Activated naive CD4-positive, alpha-beta T cell treated with anti-CD3 and anti-CD28 coated beads, Interleukin-2, amount 50 U/mL, for 72 hours (primary cell): ENCODE measurements around the gene SYNE1. TPM values are rescaled to one million over a fixed set of nuclear protein-coding genes. Genes with fewer than 3 reads are reported as not detected.
"Not testable (repeated sequence)": the region's sequence is repeated elsewhere in the genome, so short reads cannot be mapped to it uniquely, and the experiment has no call there.

Experiments
- ATAC-seq, 2 donors: fragments of 150-1000 bp; cut with Tn5 transposase; 2 replicates each; pipeline ENCODE4 v1.10.0; 2021; ENCODE audit warnings: mild to moderate bottlenecking in 2 of 2, moderate library complexity in 2 of 2
- DNase-seq, 2 donors: peaks; one replicate each; pipeline ENCODE4 v3.0.0; 2021 to 2022; ENCODE audit warnings: low spot score in 2 of 2
- H3K27ac Mint-ChIP-seq, 2 donors: one replicate each; pipeline ENCODE4 v1.8.0; 2022; ENCODE audit warnings: mild to moderate bottlenecking in 2 of 2, mixed read lengths in 2 of 2
- H3K36me3 Mint-ChIP-seq, 2 donors: one replicate each; pipeline ENCODE4 v1.8.0; 2022; ENCODE audit warnings: mixed read lengths in 2 of 2
- H3K9me3 Mint-ChIP-seq, 2 donors: one replicate each; pipeline ENCODE4 v1.8.0; 2022; ENCODE audit warnings: mixed read lengths in 2 of 2
- total RNA-seq, 2 donors: library from RNA; stranded (reverse); gene quantifications; one replicate each; pipeline ENCODE4 v1.2.3, GENCODE V29; 2022

SYNE1 gene
- total RNA-seq, 2 donors from 2014 or later: 29.4 to 33.7 TPM

- ATAC-seq (peak in 1 of 2 donors; percentile 40), DNase-seq (no peak)
- H3K36me3 Mint-ChIP-seq: peaks cover 0 to 8% of the 10 kb centered on the region in 2 donors
- H3K9me3 Mint-ChIP-seq: no peaks in the 10 kb centered on the region
- H3K27ac Mint-ChIP-seq: no peak overlapping the region
Measured at GRCh38 chr6:152634773-152635172, 2.4 kb downstream of the SYNE1 start.

- DNase-seq: no peak
- Mint-ChIP-seq H3K9me3 (no peaks in the 10 kb centered on the region), H3K36me3 (no peaks in the 10 kb centered on the region), H3K27ac (no peak overlapping the region)
- no peak for ATAC-seq
Measured at GRCh38 chr6:152632121-152632782, 4.9 kb downstream of the SYNE1 start.

- H3K9me3 Mint-ChIP-seq: no peaks in the 10 kb centered on the region
- DNase-seq (no peak), ATAC-seq (no peak)
- H3K27ac Mint-ChIP-seq: no peak overlapping the region
- no peaks in the 10 kb centered on the region for H3K36me3 Mint-ChIP-seq
Measured at GRCh38 chr6:152631376-152631775, 5.8 kb downstream of the SYNE1 start.

GRCh38 chr6:152630832-152631231 is 6.3 kb downstream of the SYNE1 start:
- no peak for DNase-seq
- Mint-ChIP-seq H3K9me3 (no peaks in the 10 kb centered on the region), H3K36me3 (no peaks in the 10 kb centered on the region), H3K27ac (no peak overlapping the region)
- ATAC-seq: no peak

- Mint-ChIP-seq H3K27ac (no peak overlapping the region), H3K9me3 (no peaks in the 10 kb centered on the region), H3K36me3 (no peaks in the 10 kb centered on the region)
- ATAC-seq: no peak
- DNase-seq: no peak
Measured at GRCh38 chr6:152625213-152625612, 11.9 kb downstream of the SYNE1 start.

GRCh38 chr6:152614776-152615175 is 22.4 kb downstream of the SYNE1 start:
- H3K36me3 Mint-ChIP-seq, H3K9me3 Mint-ChIP-seq, H3K27ac Mint-ChIP-seq, DNase-seq, ATAC-seq: not testable (repeated sequence)

- Mint-ChIP-seq H3K36me3 (no peaks in the 10 kb centered on the region), H3K27ac (no peak overlapping the region), H3K9me3 (peaks cover 0 to 3% of the 10 kb centered on the region in 2 donors)
- ATAC-seq (no peak), DNase-seq (no peak)
Measured at GRCh38 chr6:152609125-152609670, 28.0 kb downstream of the SYNE1 start.

- H3K9me3 Mint-ChIP-seq: no peaks in the 10 kb centered on the region
- DNase-seq (no peak), ATAC-seq (no peak)
- no peak overlapping the region for H3K27ac Mint-ChIP-seq
- no peaks in the 10 kb centered on the region for H3K36me3 Mint-ChIP-seq
Measured at GRCh38 chr6:152605941-152606340, 31.2 kb downstream of the SYNE1 start.

- Mint-ChIP-seq H3K27ac (no peak overlapping the region), H3K36me3 (no peaks in the 10 kb centered on the region), H3K9me3 (no peaks in the 10 kb centered on the region)
- no peak for DNase-seq
- ATAC-seq: no peak
Measured at GRCh38 chr6:152605342-152605741, 31.8 kb downstream of the SYNE1 start.

GRCh38 chr6:152603911-152604310 is 33.3 kb downstream of the SYNE1 start:
- ATAC-seq: no peak
- no peaks in the 10 kb centered on the region for H3K36me3 Mint-ChIP-seq
- H3K9me3 Mint-ChIP-seq: no peaks in the 10 kb centered on the region
- DNase-seq: no peak
- no peak overlapping the region for H3K27ac Mint-ChIP-seq

- no peaks in the 10 kb centered on the region for H3K36me3 Mint-ChIP-seq
- DNase-seq: no peak
- no peak overlapping the region for H3K27ac Mint-ChIP-seq
- H3K9me3 Mint-ChIP-seq: no peaks in the 10 kb centered on the region
- ATAC-seq: no peak
Measured at GRCh38 chr6:152600022-152600421, 37.1 kb downstream of the SYNE1 start.

GRCh38 chr6:152598901-152599537 is 38.1 kb downstream of the SYNE1 start:
- ATAC-seq (no peak), DNase-seq (no peak)
- no peak overlapping the region for H3K27ac Mint-ChIP-seq
- no peaks in the 10 kb centered on the region for H3K36me3 Mint-ChIP-seq
- no peaks in the 10 kb centered on the region for H3K9me3 Mint-ChIP-seq

- ATAC-seq: peak in 1 of 2 donors; percentile 41
- no peak for DNase-seq
- Mint-ChIP-seq H3K27ac (no peak overlapping the region), H3K36me3 (no peaks in the 10 kb centered on the region), H3K9me3 (no peaks in the 10 kb centered on the region)
Measured at GRCh38 chr6:152598421-152598820, 38.7 kb downstream of the SYNE1 start.

- H3K36me3 Mint-ChIP-seq: no peaks in the 10 kb centered on the region
- H3K27ac Mint-ChIP-seq: no peak overlapping the region
- ATAC-seq (no peak), DNase-seq (no peak)
- H3K9me3 Mint-ChIP-seq: no peaks in the 10 kb centered on the region
Measured at GRCh38 chr6:152596726-152597125, 40.4 kb downstream of the SYNE1 start.

GRCh38 chr6:152595499-152595898 is 41.7 kb downstream of the SYNE1 start:
- Mint-ChIP-seq H3K36me3 (no peaks in the 10 kb centered on the region), H3K27ac (no peak overlapping the region), H3K9me3 (no peaks in the 10 kb centered on the region)
- DNase-seq (no peak), ATAC-seq (no peak)

- ATAC-seq (no peak), DNase-seq (no peak)
- Mint-ChIP-seq H3K27ac (no peak overlapping the region), H3K36me3 (no peaks in the 10 kb centered on the region), H3K9me3 (no peaks in the 10 kb centered on the region)
Measured at GRCh38 chr6:152594701-152595100, 42.5 kb downstream of the SYNE1 start.

GRCh38 chr6:152588456-152588855 is 48.7 kb downstream of the SYNE1 start:
- Mint-ChIP-seq H3K9me3 (no peaks in the 10 kb centered on the region), H3K36me3 (no peaks in the 10 kb centered on the region)

GRCh38 chr6:152587473-152587872 is 49.7 kb downstream of the SYNE1 start:
- DNase-seq (no peak), ATAC-seq (no peak)
- no peak overlapping the region for H3K27ac Mint-ChIP-seq
- H3K36me3 Mint-ChIP-seq: no peaks in the 10 kb centered on the region
- H3K9me3 Mint-ChIP-seq: no peaks in the 10 kb centered on the region

More at GRCh38 chr6:152588456-152588855, 48.7 kb downstream of the SYNE1 start:
- no peak overlapping the region for H3K27ac Mint-ChIP-seq
- no peak for DNase-seq
- no peak for ATAC-seq
